ENCODE data around the gene PRDX4.
A peak's percentile ranks its signal among the peaks of the same experiment; 100 is the strongest.

PRDX4 gene

GRCh38 chrX:23699636-23700194 lies 32.4 kb downstream of the PRDX4 start:
- in situ Hi-C loops (cut with HindIII; ENCODE audit: low sequenced_read_pairs) = no loop called here
- no peak for TF ChIP-seq CTCF (IDR thresholded peaks at IDR 0.05; ENCODE audit: low read depth, low read length)
- DNase-seq (ENCODE audit: low read depth, low spot score) = peak; percentile 6
- no peak overlapping the region for H3K4me3 ChIP-seq (ENCODE audit: low read depth, low read length)

DNA sequence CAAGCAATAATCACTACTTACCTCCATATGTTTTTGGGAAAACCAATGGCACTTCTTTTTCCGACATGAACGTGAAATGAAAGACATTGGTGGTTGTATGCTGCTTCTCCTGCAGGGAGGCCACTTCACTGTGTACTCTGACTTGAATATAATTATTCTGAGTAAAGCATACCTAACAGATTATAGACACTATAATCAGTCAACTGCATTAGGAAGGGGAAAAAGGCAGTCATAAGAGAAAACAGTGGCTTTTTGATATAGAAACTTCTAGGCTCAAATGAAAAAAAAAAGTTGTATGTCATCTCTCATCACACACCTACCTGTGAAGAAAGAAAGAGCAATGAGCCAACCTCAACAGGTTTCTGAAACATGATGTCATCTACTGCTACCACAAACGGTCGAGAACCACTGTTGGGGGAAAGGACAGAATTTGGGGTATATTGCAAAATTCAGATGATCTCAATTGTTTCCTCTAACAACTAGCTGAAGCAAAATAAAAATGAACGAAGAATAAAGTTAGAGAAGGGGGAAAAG lies 37.4 kb downstream of the PRDX4 start:
- in situ Hi-C loops (cut with HindIII; ENCODE audit: low sequenced_read_pairs) = no loop called here
- no peak for TF ChIP-seq CTCF (IDR thresholded peaks at IDR 0.05; ENCODE audit: low read depth, low read length)
- DNase-seq (ENCODE audit: low read depth, low spot score) = no peak
- H3K4me3 ChIP-seq (ENCODE audit: low read depth, low read length) = no peak overlapping the region

GRCh38 chrX:23705235-23705634 lies 37.9 kb downstream of the PRDX4 start:
- in situ Hi-C loops (cut with HindIII; ENCODE audit: low sequenced_read_pairs) = no loop called here
- no peak for TF ChIP-seq CTCF (IDR thresholded peaks at IDR 0.05; ENCODE audit: low read depth, low read length)
- DNase-seq (ENCODE audit: low read depth, low spot score) = no peak
- H3K4me3 ChIP-seq (ENCODE audit: low read depth, low read length) = no peak overlapping the region

- DNase-seq (ENCODE audit: low read depth, low spot score) = no peak
- no peak overlapping the region for H3K4me3 ChIP-seq (ENCODE audit: low read depth, low read length)
- in situ Hi-C loops (cut with HindIII; ENCODE audit: low sequenced_read_pairs) = no loop called here
- TF ChIP-seq CTCF (IDR thresholded peaks at IDR 0.05; ENCODE audit: low read depth, low read length) = no peak
Observed at GRCh38 chrX:23720117-23720677, 52.9 kb downstream of the PRDX4 start.

DNA sequence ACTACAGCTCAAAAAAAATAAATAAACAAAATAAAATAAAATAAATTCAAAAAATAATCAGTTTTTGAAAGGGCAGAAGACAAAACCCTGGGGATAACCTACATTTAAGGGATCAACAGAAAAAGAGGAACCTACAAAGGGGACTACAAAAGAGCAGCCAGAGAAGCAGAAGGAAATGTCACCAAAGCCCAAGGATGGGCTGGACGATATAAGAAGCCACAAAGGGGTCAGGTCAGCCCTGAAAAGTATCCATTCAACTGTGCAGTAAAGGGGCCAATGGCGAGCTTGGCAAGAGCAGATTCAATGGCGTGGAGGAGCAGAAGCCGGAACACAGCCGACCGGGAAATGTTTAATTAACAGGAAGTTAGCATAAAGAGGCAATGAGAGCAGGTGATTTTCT lies 58.9 kb downstream of the PRDX4 start:
- no peak overlapping the region for H3K4me3 ChIP-seq (ENCODE audit: low read depth, low read length)
- no peak for TF ChIP-seq CTCF (IDR thresholded peaks at IDR 0.05; ENCODE audit: low read depth, low read length)

GRCh38 chrX:23727206-23727605 lies 59.9 kb downstream of the PRDX4 start:
- no peak for DNase-seq (ENCODE audit: low read depth, low spot score)
- in situ Hi-C loops (cut with HindIII; ENCODE audit: low sequenced_read_pairs) = no loop called here
- no peak overlapping the region for H3K4me3 ChIP-seq (ENCODE audit: low read depth, low read length)
- no peak for TF ChIP-seq CTCF (IDR thresholded peaks at IDR 0.05; ENCODE audit: low read depth, low read length)

More for the DNA sequence above, 58.9 kb downstream of the PRDX4 start:
- in situ Hi-C loops (cut with HindIII; ENCODE audit: low sequenced_read_pairs) = no loop called here
- no peak for DNase-seq (ENCODE audit: low read depth, low spot score)
